Measurements from ENCODE around the gene TMEM108.

DNA sequence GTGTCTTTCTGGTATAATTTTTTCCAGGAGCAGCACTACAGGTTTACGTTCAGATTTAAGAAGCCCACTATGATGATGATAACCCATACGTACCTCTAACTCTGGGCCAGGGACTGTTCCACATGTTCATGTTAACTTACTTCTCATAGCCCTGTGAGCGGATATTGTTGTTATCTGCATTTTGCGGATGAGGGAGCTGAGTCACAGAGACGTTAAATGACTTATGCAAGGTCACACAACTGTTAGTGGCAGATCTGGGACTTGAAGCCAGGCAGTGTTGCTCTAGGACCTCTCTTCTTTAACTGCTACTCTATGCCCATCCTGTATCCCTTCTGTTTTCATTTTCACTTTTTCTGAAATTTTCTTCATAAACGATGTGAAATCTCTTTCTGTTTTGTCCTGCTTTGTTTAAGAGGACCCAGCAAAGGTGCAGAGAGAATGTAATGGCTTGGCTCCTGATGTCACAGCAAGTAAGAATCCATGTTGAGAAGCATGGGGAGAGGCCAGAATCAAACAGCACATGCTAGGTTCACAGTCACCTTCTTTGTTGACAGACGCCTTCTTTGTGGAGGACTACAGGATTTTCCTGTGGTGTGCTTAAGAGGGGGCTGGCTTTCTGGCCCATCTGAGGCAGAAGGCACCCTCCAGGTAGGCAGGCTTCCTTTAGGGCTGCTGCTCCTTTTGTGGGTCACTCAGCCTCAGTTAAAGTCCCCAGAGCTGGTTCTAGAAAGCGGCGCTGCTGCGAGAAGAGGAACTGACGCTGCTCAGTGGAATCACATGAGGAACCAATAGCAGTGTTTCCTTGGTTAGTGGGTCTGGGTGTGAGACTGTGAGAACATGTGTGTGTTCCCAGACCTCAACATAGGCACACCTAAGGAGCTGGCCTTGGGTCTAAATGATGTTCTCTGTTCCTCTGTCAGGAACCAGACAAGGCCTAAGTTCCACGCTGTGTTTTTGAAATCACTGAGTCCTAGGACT lies 121.6 kb downstream of the TMEM108 start:
- TF ChIP-seq EZH2 (IDR thresholded peaks at IDR 0.05) (no peak), POLR2AphosphoS5 (IDR thresholded peaks at IDR 0.05; ENCODE audit: borderline replicate concordance, low read depth, low read length) (no peak)
